ENCODE data around the gene RBMS1. TPM values are rescaled to one million over a fixed set of nuclear protein-coding genes. Genes with fewer than 3 reads are reported as not detected.
A peak's percentile ranks its signal among the peaks of the same experiment; 100 is the strongest.

RBMS1 gene
- total RNA-seq, 1 experiment from 2014 or later = 77.5 TPM

- no peak overlapping the region for H4K91ac ChIP-seq (ENCODE audit: insufficient read length, low read depth, low read length)
- no peak overlapping the region for H3K27ac ChIP-seq (ENCODE audit: insufficient read length, low read depth, low read length)
- H3K4me2 ChIP-seq (ENCODE audit: insufficient read depth, insufficient read length, low read length) = no peak overlapping the region
- Mint-ChIP-seq H3K4me3 (no peak overlapping the region), H3K9me3 (no peaks in the 10 kb centered on the region), H3K36me3 (ENCODE audit: insufficient read depth in 1 of 3, low read depth in 3 of 3) (no peaks in the 10 kb centered on the region), H3K4me1 (peaks cover 10 to 13% of the 10 kb centered on the region in 2 experiments), H3K27ac (peak overlapping the region in 1 of 3 experiments; percentile 9; a peak in 1 of 7 replicates), H3K27me3 (ENCODE audit: low read depth) (no peaks in the 10 kb centered on the region)
- no peak overlapping the region for H2BK20ac ChIP-seq (ENCODE audit: low read depth, low read length, poor library complexity, severe bottlenecking)
- H2BK5ac ChIP-seq (ENCODE audit: insufficient read length, low read length) = no peak overlapping the region
- H3K18ac ChIP-seq (ENCODE audit: insufficient read length, low read depth, low read length) = no peak overlapping the region
- no peak overlapping the region for H2BK12ac ChIP-seq (ENCODE audit: insufficient read length, low read depth, low read length)
- WGBS (ENCODE audit: extremely low coverage, insufficient read length, low lambda C conversion rate) = no CpG with 5 or more reads among the region's 2 CpGs
- H3K9me3 ChIP-seq (ENCODE audit: control insufficient read depth, low read depth, low read length) = no peaks in the 10 kb centered on the region
- no peaks in the 10 kb centered on the region for H4K20me1 ChIP-seq (ENCODE audit: control insufficient read depth, insufficient read depth, insufficient read length)
- no peak for DNase-seq
- peaks cover 3% of the 10 kb centered on the region; the same call in 1 of the 2 replicates for H3K79me2 ChIP-seq (ENCODE audit: insufficient read depth, low read length)
- no peak overlapping the region for H4K5ac ChIP-seq (ENCODE audit: insufficient read length, low read depth, low read length)
- H3K4ac ChIP-seq (ENCODE audit: low read depth, low read length) = no peak overlapping the region
- no peak overlapping the region for H3K14ac ChIP-seq (ENCODE audit: insufficient read depth, low read length)
- H2AK5ac ChIP-seq (ENCODE audit: insufficient read length, low read length) = no peak overlapping the region
- H4K8ac ChIP-seq (replicated peaks; ENCODE audit: insufficient read length, low read depth, low read length) = no peak overlapping the region
- no peak overlapping the region for H3T11ph ChIP-seq (ENCODE audit: low read length)
- H3K27me3 ChIP-seq (ENCODE audit: insufficient read depth, low read length) = no peaks in the 10 kb centered on the region
- no peak overlapping the region for H3K9ac ChIP-seq (ENCODE audit: extremely low read depth, insufficient read length, low read length)
- H2BK15ac ChIP-seq (ENCODE audit: low read depth, low read length) = no peak overlapping the region
- H3K56ac ChIP-seq (ENCODE audit: insufficient read length, low read depth, low read length) = no peak overlapping the region
- TF ChIP-seq CTCF (conservative IDR thresholded peaks at IDR 0.05) = no peak
- H2BK120ac ChIP-seq (ENCODE audit: low read depth, low read length, poor library complexity, severe bottlenecking) = no peak overlapping the region
- no peaks in the 10 kb centered on the region for H3K79me1 ChIP-seq (ENCODE audit: insufficient read depth, low read depth, low read length, poor library complexity, severe bottlenecking)
- 0 out of 2 replicates have a peak, but pooled peaks cover 2% of the 10 kb centered on the region for H3K4me1 ChIP-seq (ENCODE audit: insufficient read depth, low read length)
- no peak overlapping the region for H2AFZ ChIP-seq (ENCODE audit: low read length)
- no peaks in the 10 kb centered on the region for H3K23me2 ChIP-seq (ENCODE audit: insufficient read length, low read depth, low read length, poor library complexity, severe bottlenecking)
- no peak overlapping the region for H3K23ac ChIP-seq (ENCODE audit: insufficient read length, low read depth, low read length)
Measured at GRCh38 chr2:160464017-160464416, 29.6 kb downstream of the RBMS1 start.

All from H9 (cell line).